Endothelial cell (in vitro differentiated cells): ENCODE results near the gene RCC1. TPM values are rescaled to one million over a fixed set of nuclear protein-coding genes. Genes with fewer than 3 reads are reported as not detected.
"Not testable (repeated sequence)": the region's sequence is repeated elsewhere in the genome, so short reads cannot be mapped to it uniquely, and the experiment has no call there.

Experiments used
- DNase-seq: peaks from one replicate; pipeline ENCODE4 v3.0.0; 2021; ENCODE audit warnings: low spot score
- H3K27ac Mint-ChIP-seq: one replicate; pipeline ENCODE4 v1.8.0; 2021; ENCODE audit warnings: mixed read lengths, inconsistent platforms; ENCODE audit not compliant: unreplicated experiment
- H3K27me3 Mint-ChIP-seq: one replicate; pipeline ENCODE4 v1.8.0; 2021; ENCODE audit warnings: mild to moderate bottlenecking, moderate library complexity, mixed read lengths, inconsistent platforms; ENCODE audit not compliant: unreplicated experiment
- H3K36me3 Mint-ChIP-seq: one replicate; pipeline ENCODE4 v1.8.0; 2021; ENCODE audit warnings: mild to moderate bottlenecking, low read depth, mixed read lengths, inconsistent platforms; ENCODE audit not compliant: unreplicated experiment
- H3K4me1 Mint-ChIP-seq: one replicate; pipeline ENCODE4 v1.8.0; 2021; ENCODE audit warnings: mild to moderate bottlenecking, mixed read lengths, inconsistent platforms; ENCODE audit not compliant: unreplicated experiment
- H3K4me3 Mint-ChIP-seq: one replicate; pipeline ENCODE4 v1.8.0; 2021; ENCODE audit warnings: mild to moderate bottlenecking, mixed read lengths, inconsistent platforms; ENCODE audit not compliant: unreplicated experiment
- H3K9me3 Mint-ChIP-seq: one replicate; pipeline ENCODE4 v1.8.0; 2021; ENCODE audit warnings: mixed read lengths, inconsistent platforms; ENCODE audit not compliant: unreplicated experiment
- total RNA-seq: library from RNA; stranded (reverse); fragmentation: NEBNext Ultra II Directional; extraction: Animal tissue kit (Norgen Biotek cat#: 25700); gene quantifications from one replicate; pipeline ENCODE4 v1.2.1, GENCODE V29; 2021; ENCODE audit not compliant: unreplicated experiment
- TF ChIP-seq, protein P1 (sequence below): fragments of 200-600 bp; sonication (generic); IDR thresholded peaks from one replicate; pipeline ENCODE4 v1.5.0; 2021; ENCODE audit warnings: antibody characterized with exemption; ENCODE audit not compliant: unreplicated experiment

Gene RCC1
- total RNA-seq, 1 donor from 2014 or later: 21.9 TPM

DNA sequence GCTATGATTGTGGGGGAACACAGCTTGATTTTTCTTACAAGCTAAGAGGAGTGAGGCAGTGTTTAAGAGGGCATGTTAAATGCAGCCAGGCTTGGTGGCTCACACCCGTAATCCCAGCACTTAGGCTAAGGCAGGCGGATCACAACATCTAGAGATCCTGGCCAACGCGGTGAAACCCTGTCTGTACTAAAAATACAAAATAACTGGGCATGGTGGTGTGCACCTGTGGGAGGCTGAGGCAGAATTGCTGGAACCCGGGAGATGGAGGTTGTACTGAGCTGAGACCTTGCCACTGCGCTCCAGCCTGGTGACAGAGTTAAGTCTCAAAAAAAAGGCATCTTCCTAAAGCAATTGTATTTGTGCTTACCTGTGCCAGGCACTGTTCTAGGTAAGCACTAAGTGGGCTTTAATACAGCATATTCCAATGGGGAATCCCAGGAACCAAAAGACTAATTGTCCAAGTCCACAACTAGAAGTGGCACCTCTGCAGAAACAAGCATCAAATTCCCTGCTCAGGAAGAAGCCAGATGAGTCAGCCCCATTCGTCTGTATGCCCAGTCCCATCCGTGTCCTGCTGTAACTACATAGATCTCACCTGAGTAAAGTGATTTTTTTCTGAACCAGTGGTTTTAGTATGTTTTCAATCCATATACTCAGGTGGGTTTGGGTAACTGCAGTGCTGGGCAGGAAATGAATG, 4.6 kb downstream of the RCC1 start:
- peaks cover 35% of the 10 kb centered on the region for H3K36me3 Mint-ChIP-seq
- no peaks in the 10 kb centered on the region for H3K9me3 Mint-ChIP-seq
- no peak for DNase-seq
- H3K27me3 Mint-ChIP-seq: peaks cover 10% of the 10 kb centered on the region
- TF ChIP-seq, protein P1, sequence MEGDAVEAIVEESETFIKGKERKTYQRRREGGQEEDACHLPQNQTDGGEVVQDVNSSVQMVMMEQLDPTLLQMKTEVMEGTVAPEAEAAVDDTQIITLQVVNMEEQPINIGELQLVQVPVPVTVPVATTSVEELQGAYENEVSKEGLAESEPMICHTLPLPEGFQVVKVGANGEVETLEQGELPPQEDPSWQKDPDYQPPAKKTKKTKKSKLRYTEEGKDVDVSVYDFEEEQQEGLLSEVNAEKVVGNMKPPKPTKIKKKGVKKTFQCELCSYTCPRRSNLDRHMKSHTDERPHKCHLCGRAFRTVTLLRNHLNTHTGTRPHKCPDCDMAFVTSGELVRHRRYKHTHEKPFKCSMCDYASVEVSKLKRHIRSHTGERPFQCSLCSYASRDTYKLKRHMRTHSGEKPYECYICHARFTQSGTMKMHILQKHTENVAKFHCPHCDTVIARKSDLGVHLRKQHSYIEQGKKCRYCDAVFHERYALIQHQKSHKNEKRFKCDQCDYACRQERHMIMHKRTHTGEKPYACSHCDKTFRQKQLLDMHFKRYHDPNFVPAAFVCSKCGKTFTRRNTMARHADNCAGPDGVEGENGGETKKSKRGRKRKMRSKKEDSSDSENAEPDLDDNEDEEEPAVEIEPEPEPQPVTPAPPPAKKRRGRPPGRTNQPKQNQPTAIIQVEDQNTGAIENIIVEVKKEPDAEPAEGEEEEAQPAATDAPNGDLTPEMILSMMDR: no peak
- peak overlapping the region; percentile 72 for H3K4me3 Mint-ChIP-seq
- H3K4me1 Mint-ChIP-seq: peaks cover 17% of the 10 kb centered on the region
- H3K27ac Mint-ChIP-seq: peak overlapping the region; percentile 76

GRCh38 chr1:28510970-28511440, 5.2 kb downstream of the RCC1 start:
- no peaks in the 10 kb centered on the region for H3K9me3 Mint-ChIP-seq
- H3K27ac Mint-ChIP-seq: no peak overlapping the region
- TF ChIP-seq, protein P1: no peak
- peaks cover 35% of the 10 kb centered on the region for H3K36me3 Mint-ChIP-seq
- H3K4me1 Mint-ChIP-seq: peaks cover 17% of the 10 kb centered on the region
- peaks cover 7% of the 10 kb centered on the region for H3K27me3 Mint-ChIP-seq
- DNase-seq: no peak
- H3K4me3 Mint-ChIP-seq: no peak overlapping the region

- DNase-seq: no peak
- peaks cover 8% of the 10 kb centered on the region for H3K27me3 Mint-ChIP-seq
- peaks cover 35% of the 10 kb centered on the region for H3K36me3 Mint-ChIP-seq
- TF ChIP-seq, protein P1: no peak
- H3K4me3 Mint-ChIP-seq: peak overlapping the region; percentile 37
- peaks cover 17% of the 10 kb centered on the region for H3K4me1 Mint-ChIP-seq
- peak overlapping the region; percentile 30 for H3K27ac Mint-ChIP-seq
- no peaks in the 10 kb centered on the region for H3K9me3 Mint-ChIP-seq
Measured at GRCh38 chr1:28512058-28512611, 6.3 kb downstream of the RCC1 start.

DNA sequence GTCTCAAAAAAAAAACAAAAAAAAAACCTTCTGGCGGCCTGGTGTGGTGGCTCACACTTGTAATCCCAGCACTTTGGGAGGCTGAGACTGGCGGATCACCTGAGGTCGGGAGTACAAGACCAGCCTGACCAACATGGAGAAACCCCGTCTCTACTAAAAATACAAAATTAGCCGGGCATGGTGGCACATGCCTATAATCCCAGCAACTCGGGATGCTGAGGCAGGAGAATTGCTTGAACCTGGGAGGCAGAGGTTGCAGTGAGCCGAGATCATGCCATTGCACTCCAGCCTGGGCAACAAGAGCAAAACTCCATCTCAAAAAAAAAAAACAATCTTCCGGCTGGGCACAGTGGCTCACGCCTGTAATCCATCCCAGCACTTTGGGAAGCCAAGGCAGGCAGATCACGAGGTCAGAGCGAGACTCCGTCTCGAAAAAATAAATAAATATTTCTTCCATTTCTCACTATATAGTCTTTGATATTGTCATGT, 8.6 kb downstream of the RCC1 start:
- Mint-ChIP-seq H3K36me3 (peaks cover 25% of the 10 kb centered on the region), H3K4me1 (peaks cover 17% of the 10 kb centered on the region), H3K27me3 (peaks cover 15% of the 10 kb centered on the region)
- DNase-seq, H3K4me3 Mint-ChIP-seq, H3K9me3 Mint-ChIP-seq, H3K27ac Mint-ChIP-seq: not testable (repeated sequence)

GRCh38 chr1:28516518-28516956, 10.7 kb downstream of the RCC1 start:
- H3K27me3 Mint-ChIP-seq: peaks cover 15% of the 10 kb centered on the region
- peaks cover 7% of the 10 kb centered on the region for H3K4me1 Mint-ChIP-seq
- no peak for DNase-seq
- no peaks in the 10 kb centered on the region for H3K9me3 Mint-ChIP-seq
- TF ChIP-seq, protein P1: no peak
- H3K27ac Mint-ChIP-seq: no peak overlapping the region
- H3K4me3 Mint-ChIP-seq: no peak overlapping the region
- peaks cover 8% of the 10 kb centered on the region for H3K36me3 Mint-ChIP-seq
